DMS114 treated with DMSO at 0.1 percent for 48 hours (cell line): ENCODE data around the gene NR0B1.

ENCODE experiments used
- DNase-seq: peaks from one replicate; lab custom pipeline; 2025; ENCODE audit not compliant: unreplicated experiment; lab: John Stamatoyannopoulos, UW

The NR0B1 gene, protein sequence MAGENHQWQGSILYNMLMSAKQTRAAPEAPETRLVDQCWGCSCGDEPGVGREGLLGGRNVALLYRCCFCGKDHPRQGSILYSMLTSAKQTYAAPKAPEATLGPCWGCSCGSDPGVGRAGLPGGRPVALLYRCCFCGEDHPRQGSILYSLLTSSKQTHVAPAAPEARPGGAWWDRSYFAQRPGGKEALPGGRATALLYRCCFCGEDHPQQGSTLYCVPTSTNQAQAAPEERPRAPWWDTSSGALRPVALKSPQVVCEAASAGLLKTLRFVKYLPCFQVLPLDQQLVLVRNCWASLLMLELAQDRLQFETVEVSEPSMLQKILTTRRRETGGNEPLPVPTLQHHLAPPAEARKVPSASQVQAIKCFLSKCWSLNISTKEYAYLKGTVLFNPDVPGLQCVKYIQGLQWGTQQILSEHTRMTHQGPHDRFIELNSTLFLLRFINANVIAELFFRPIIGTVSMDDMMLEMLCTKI

GRCh38 chrX:30309139-30309571 is at the start of gene NR0B1:
TSS of gene NR0B1 (minus strand) at chrX:30309390. CDS start at chrX:30309363, 27 bp downstream.
- no peak for DNase-seq

DNA sequence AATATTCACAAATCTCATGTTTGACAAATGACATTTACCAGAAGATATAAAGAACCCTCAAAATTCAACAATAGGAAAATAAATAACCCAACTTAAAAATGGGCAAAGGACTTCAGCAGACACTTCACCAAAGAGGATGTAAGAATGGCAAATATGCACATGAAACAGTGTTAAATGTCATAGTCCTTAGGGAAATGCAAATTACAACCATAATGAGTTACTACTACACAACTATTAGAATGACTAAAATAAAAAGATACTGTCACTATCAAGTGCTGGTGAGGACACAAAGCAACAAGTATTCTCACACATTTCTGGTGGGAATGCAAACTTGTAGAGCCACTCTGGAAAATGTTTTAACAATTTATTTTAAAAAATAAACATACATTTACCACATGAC is 40.8 kb upstream of the NR0B1 start:
- DNase-seq = no peak

DNA sequence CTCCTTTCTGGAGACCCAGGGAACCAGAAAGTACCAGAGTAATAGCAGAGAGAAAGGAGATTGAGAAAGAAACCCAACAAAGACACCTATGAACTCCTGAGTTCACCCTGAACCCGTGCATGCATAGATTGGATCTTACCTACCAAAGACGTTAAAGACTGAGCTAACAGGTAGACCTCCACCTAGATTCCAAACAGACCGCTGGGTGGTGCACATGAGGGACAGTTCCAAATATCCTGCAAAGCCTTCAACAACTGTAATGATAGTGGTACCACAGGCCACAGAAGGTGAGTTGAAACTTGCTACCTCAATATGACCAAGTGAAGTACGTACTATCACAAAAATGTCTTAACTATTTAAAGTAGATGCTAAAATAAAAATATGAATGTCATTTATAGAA is 34.0 kb upstream of the NR0B1 start:
- no peak for DNase-seq

- DNase-seq = no peak
Observed at GRCh38 chrX:30340753-30341152, 31.6 kb upstream of the NR0B1 start.

DNA sequence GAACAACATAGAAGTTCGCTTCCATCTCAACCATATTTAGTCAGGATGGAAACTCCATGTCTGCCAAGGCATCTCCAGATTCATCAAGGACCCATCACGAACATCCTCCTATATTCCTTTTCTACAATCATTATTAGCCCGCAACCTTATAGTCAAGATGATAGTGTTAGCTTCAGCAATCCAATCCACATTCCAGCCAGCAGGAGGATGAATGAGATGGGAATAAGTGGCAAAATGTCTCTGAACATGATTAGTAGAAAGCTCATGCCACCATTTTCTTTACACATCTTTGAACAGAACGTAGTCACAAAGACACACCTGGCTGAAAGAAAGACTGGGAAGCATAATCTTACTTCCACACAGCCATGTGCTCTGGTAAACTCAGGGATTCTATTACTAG is 18.6 kb upstream of the NR0B1 start:
- no peak for DNase-seq

GRCh38 chrX:30317308-30317707 is 8.1 kb upstream of the NR0B1 start:
- DNase-seq = no peak

- no peak for DNase-seq
Observed at GRCh38 chrX:30313322-30313721, 4.1 kb upstream of the NR0B1 start.

GRCh38 chrX:30312858-30313257 is 3.7 kb upstream of the NR0B1 start:
- DNase-seq = no peak

DNA sequence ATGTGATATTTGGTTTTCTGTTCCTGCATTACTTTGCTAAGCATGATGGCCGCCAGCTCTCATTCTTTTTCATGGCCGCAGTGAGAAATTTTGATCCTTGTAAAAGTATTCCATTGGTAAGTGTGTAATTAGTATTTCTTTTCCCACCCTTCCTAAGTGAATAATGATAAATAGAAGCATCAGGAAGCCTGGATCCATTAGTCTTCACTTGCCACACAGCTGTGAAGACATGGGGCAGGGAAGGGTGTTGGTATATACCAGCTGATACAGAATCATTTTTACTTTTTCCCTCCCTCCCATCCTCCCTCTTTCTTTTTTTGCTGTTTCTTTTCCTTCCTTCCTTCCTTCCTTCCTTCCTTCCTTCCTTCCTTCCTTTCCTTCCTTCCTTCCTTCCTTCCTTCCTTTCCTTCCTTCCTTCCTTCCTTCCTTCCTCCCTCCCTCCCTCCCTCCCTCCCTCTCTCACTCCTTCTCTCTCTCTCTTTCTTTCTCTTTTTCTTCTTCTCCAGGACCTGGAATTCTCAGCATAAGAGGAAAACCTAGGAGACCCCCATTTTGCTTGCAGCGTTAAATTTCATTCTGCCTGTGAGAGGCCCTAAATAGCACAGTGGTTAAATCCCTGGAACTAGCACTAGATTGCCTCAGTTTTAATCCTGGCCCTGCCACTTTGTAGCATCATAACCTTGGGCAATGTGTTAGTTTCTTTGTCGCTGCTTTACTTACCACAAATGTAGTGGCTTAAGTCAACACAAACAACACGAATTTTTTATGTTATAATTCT is 1.4 kb upstream of the NR0B1 start:
- no peak for DNase-seq

GRCh38 chrX:30308263-30309138 is 689 bp downstream of the NR0B1 start:
- DNase-seq = no peak

- DNase-seq = no peak
Observed at GRCh38 chrX:30307466-30307865, 1.7 kb downstream of the NR0B1 start.

DNA sequence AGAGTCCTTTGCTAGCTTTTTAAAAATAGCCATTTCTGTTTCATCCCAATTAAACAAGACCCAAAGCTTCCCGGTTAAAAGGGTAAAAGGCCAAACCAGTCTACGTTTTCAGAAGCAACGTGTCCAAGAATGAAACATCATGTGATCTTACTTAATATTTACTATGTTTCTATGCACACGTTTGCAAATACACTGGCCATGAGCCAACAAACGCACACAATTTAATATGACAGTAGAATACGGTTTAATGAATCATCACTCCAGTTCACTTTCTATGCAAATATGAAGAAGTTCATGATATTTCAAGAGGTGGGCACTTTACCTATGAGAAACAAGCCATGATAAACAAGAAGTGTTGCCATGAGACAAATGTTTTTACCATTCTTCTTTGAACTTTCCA is 4.3 kb downstream of the NR0B1 start:
- no peak for DNase-seq

GRCh38 chrX:30302956-30303355 is 6.2 kb downstream of the NR0B1 start:
- no peak for DNase-seq

DNA sequence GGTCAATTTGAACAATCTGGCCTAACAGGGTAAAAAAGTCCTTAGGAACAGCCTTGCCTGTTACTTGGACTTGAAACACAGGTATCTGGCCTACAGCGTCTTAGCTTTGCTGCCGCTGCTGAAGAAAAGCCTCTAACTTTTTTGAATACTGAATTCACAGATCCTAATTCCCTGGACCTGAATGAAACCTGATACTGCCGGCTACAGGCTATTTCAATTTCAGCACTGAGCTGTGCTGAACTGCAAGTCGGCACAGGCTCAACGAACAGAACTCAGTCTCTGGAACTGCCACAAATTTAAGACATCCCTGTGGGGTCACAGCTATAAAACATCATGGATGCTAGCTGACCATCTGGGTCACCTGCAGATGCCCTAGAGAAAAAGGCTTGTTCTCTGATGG is 7.2 kb downstream of the NR0B1 start:
- no peak for DNase-seq

DNA sequence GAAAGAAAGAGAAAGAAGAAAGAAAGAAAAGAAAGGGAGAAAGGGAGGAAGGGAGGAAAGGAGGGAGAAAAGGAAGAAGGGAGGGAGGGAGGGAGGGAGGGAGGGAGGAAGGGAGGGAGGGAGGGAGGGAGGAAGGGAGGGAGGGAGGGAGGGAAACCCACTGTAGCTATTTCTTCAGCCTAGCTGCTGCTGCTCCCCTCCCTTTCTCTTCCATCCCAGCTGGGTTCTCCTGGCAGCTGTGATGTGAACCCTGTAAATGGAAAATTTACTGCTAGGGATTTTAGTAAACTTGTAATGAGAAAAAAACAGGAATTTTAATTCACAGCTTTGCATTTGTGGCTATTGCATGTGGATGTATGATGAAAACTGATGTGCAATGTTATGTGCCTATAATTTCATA is 8.0 kb downstream of the NR0B1 start:
- no peak for DNase-seq

DNA sequence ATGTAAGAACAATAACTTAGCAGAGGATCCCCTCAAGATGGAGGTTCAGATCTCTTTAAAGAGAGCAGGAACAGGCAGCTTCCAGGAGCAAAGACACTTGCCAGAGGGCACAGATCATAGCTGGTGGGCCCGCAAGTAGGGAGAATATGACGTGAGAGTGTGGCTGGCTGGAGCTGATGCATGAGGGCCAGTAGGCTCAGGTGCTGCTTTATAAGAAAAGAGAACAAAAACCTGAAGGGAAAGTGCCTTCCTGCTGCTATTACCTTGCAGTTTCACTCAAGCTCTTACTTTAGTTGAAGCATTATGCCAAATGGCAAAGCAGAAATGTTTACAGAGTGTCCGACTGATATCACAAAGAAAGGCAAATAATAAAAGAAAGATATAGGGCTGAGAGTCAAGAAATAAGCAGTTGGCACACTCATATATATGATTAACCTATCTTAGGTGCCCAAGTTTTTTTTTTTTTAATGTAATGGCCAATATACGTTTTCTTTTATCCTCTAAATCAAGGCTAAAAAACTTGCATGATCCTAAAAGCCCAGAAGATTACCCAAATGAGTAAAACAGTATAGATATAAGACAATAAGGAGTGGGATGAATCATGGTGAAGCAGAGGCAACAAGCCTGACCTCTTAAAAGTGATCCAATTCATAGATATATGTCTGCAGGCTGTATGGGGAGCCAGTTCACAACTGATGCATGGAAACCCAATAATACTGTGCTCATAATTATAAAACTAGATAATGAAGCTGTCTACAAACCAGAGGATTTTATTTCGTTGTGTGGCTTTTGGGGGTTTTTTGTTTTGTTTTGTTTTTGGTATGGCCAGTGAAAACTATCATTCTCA is 12.6 kb downstream of the NR0B1 start:
- no peak for DNase-seq

DNA sequence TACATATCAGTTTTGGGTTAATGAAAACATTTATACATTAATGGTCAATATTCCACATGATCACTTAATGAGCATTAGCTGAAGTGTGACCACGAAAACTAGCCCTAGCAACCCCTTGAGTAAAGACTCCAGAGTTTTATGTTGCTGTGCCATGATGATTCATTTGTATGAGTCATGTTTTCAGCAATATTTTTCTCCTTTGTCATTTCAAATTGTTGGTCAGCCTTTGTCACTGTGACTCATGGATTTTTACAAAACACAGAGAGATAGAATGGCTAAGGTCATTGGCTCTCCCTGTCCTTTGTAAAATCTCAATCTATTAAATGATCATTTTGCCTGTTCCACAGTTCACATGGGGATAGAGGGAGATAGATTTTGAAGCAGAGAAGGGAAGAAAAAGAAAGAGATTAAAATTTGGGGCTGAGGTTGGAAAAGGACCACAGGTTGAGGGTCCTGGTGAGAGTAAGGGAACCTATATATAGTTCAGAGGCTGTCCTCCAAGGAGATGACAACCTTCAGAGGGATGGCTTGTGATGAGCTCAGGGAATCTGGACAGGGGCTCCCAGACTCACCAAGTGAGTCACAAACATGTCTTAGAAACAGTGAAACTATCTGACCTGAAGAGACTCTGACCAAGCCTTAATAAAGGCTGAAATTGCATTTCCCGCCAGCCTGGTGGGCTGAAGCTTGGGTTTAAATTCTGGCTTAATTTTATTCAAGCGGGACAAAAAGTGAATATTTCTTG is 25.6 kb downstream of the NR0B1 start:
- DNase-seq = no peak

DNA sequence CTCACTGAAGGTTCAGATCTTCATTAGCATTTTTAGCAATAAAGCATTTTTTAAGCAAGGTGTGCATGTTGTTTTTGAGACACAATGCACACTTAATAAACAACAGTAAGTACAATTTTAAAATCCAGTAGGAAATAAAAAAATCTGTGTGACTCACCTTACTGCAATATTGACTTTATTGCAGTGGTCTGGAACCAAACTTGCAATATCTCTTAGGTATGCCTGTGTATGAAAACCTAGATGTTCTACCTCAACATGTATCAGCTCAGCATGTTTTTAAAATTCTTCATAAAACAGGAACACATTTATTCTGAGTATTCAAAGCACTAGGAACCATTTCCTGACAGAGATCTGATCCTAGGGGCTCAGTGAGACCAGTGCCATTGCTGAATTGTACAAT is 26.7 kb downstream of the NR0B1 start:
- DNase-seq = no peak

GRCh38 chrX:30280428-30280827 is 28.8 kb downstream of the NR0B1 start:
- no peak for DNase-seq

GRCh38 chrX:30278365-30278764 is 30.8 kb downstream of the NR0B1 start:
- no peak for DNase-seq
